Activated CD4-positive, CD25-positive, alpha-beta regulatory T cell treated with anti-CD3 and anti-CD28 coated beads, Interleukin-2, amount 50 U/mL, for 16 hours (primary cell): ENCODE results near the gene OR2K2.
"Not testable (repeated sequence)": the region's sequence is repeated elsewhere in the genome, so short reads cannot be mapped to it uniquely, and the experiment has no call there.

Source experiments
- DNase-seq: peaks from one replicate; pipeline ENCODE4 v3.0.0-alpha.2; 2020; ENCODE audit warnings: low read depth, low spot score

The OR2K2 gene

DNA sequence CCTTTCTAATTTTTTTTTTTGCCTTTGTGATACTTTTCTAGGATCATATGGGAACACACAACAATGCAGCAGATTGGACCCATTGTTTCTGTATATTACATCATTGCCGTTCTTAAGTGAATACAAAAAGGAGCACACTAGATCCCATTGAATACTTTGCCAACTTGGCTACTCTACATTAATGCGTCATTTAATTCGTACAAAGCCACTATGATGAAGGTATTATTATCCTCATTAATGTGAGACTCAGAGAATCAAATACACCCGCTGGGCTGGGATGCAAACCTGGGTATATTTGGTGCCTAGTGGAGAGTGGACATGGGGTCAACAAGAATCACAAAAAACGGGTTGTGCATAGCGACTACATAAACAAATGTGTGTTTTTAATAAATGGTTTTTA, 31.9 kb downstream of the OR2K2 start:
- no peak for DNase-seq

DNA sequence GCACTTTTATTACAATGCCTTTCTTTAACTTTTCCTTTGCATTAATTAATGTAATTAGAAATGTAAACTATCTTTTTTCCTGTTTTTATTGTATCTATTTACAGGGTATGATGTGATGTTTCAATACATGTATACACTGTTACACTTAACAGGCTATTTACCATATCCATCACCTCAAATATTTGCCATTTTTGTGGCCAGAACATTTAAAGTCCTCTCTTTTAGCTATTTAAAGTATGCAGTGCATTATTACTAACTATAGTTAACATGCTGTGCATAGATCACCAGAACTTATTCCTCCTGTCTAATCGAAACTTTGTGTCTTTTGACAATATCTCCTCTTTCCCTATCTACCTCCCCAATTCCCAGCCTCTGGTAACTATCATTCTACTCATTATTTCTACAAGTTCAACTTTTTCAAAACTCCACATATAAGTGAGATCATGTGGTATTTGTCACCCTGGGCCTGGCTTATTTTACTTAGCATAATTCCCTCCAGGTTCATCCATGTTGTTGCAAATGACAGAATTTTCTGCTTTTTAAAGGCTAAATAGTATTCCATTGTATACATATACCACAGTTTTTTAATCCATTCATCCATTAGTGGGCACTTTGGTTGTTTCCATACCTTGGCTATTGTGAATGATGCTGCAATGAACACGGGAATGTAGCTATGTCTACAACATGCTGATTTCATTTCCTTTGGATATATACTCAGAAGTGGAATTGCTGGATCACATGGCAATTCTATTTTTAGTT, 32.8 kb downstream of the OR2K2 start:
- DNase-seq, result no peak

DNA sequence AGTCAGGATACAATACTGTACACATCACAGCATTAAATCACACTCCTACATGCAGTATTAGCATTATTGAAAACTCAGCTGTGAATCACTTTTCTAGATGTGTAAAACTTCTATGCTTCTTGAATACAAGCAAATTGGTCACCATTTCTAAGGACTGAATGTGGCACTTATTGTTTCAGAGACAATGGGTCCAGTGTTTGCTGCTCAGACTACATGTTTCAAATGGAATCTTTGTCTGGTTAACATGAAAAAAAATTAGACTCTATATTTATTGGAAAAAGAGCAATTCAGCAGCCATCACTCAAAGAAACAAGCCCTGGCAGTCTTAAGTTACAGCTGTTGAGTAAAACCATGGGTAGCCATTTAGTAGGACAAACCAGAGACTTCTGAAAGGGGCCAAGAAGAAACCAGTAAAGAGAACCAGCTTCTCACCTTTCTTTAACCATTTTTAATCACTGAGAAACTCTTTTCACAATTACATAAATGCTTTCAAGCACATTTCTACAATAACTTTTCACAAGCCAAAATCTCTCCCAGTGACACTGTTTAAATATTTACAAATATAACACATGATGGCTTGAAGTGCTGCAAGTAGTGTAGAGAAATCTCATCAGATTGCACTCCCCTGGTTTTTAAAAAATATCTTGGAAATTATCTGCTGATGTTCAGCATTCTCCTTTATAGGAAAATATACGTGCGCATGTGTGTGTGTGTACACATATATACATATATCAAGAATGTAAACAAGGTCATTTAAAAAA, 35.2 kb downstream of the OR2K2 start:
- DNase-seq, result no peak

DNA sequence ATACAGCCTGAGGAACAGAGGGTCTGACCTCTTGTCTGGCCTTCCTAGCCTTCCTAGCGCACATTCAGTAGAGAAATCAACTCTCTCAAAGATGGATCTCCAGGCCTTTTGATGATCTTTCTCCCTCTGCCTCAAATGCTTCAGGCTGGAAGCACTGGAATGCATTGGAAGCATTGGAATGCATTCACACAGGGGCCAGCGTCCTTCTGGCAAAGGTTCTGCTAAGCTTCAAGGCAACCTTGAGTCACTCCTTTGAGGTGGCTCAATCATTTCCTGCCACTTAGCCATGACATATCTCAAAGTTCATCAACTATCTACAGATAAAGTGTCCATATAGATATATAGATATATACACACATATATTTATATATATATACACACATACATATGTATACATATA, 42.9 kb downstream of the OR2K2 start:
- DNase-seq, result no peak

DNA sequence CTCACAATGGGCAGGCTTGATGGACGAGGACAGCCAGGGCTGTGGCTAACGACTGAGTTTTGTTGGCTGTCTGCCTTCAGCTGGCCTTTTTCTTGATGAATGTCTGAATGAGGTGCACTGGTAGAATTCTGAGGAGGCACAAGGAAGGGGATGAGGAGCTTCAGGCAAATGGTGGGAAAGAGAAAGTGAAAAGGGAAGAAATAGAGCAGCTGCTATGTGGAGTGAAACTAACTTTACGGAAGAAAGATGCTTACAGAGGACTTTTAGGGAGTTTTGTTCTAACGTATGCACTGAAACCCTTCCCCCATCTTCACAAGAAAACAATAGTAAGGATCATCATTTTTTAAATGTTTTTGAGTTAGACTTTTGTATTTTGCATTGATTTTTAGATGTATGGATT, 45.3 kb downstream of the OR2K2 start:
- no peak for DNase-seq

DNA sequence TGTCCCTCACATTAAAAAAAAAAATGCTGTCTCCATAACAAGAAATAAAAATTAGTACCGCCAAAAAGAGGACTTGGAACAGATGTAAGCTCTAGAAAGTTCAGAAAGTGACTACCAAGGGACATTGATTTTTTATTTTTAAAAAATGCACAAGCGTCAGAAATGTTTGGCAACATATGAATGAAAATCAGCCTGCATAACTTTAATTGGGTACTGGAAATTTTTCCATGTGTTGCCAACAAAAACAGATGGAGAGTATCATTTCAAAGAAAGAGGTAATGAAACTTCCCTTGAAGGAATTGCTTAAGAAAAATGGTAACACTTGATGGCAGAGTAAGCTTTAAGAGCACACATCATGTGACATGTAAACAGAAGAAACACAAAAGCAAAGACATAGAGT, 47.2 kb downstream of the OR2K2 start:
- DNase-seq, result no peak

DNA sequence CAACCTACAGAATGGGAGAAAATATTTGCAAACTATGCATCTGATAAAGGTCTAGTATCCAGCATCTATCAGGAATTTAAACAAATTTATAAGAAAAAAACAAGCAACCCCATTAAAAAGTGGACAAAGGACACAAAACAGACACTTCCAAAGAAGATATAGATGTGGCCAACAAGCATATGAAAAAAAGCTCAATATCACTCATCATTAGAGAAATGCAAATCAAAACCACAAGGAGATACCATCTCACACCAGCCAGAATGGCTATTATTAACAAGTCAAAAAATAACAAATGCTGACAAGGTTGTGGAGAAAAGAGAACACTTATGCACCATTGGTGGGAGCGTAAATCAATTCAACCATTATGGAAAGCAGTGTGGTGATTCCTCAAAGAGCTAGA, 49.2 kb downstream of the OR2K2 start:
- DNase-seq, result not testable (repeated sequence)
